H1 (cell line): Measurements from ENCODE around the gene TUT4. TPM values are rescaled to one million over a fixed set of nuclear protein-coding genes. Genes with fewer than 3 reads are reported as not detected.

Source experiments
- ASH2L ChIP-seq: fragments of 200-600, 300-600 bp; sonication (generic); IDR thresholded peaks from one replicate; pipeline ENCODE4 v1.7.1; 2017; ENCODE audit warnings: low read length
- BCL11A ChIP-seq, 2 experiments: IDR thresholded peaks; one replicate each; pipeline ENCODE4 v1.6.1; 2011; ENCODE audit warnings: low read depth in 2 of 2, low read length in 2 of 2, mild to moderate bottlenecking in 2 of 2
- BRCA1 ChIP-seq: IDR thresholded peaks from 2 replicates; pipeline ENCODE4 v1.6.1; 2012; ENCODE audit warnings: low read depth, low read length, improper control_type of control experiment
- CBX8 ChIP-seq: fragments of 300-800, 300-1000 bp; sonication (generic); IDR thresholded peaks from 2 replicates; pipeline ENCODE4 v1.7.1; 2016; ENCODE audit warnings: low read depth, low read length, borderline replicate concordance
- CHD1 ChIP-seq: IDR thresholded peaks from 2 replicates; pipeline ENCODE4 v1.6.1; 2012; ENCODE audit warnings: low read depth, low read length, improper control_type of control experiment
- CREB1 ChIP-seq: IDR thresholded peaks from 2 replicates; pipeline ENCODE4 v1.6.1; 2012; ENCODE audit warnings: inconsistent platforms
- CTBP2 ChIP-seq: IDR thresholded peaks from 2 replicates; pipeline ENCODE4 v1.7.0; 2011; ENCODE audit warnings: borderline replicate concordance, mild to moderate bottlenecking, moderate library complexity, mixed read lengths, low read length; ENCODE audit not compliant: insufficient read depth, insufficient read length
- E2F6 ChIP-seq: IDR thresholded peaks from 2 replicates; pipeline ENCODE4 v1.6.1; 2012; ENCODE audit warnings: inconsistent platforms
- EGR1 ChIP-seq: IDR thresholded peaks from 2 replicates; pipeline ENCODE4 v1.6.1; 2011; ENCODE audit warnings: low read depth, low read length, borderline replicate concordance
- EZH2 ChIP-seq: fragments of 200-600 bp; sonication (generic); IDR thresholded peaks from 2 replicates; pipeline ENCODE4 v1.7.1; 2012; ENCODE audit warnings: low read depth, mild to moderate bottlenecking, moderate library complexity, low read length, inconsistent platforms; ENCODE audit not compliant: severe bottlenecking
- FOSL1 ChIP-seq: IDR thresholded peaks from 2 replicates; pipeline ENCODE4 v1.6.1; 2011; ENCODE audit warnings: mild to moderate bottlenecking, low read depth, low read length, moderate library complexity; ENCODE audit not compliant: insufficient read depth
- GTF2F1 ChIP-seq: IDR thresholded peaks from 2 replicates; pipeline ENCODE4 v1.6.1; 2012; ENCODE audit warnings: low read depth, low read length, improper control_type of control experiment, borderline replicate concordance
- HDAC6 ChIP-seq: IDR thresholded peaks from one replicate; pipeline ENCODE4 v1.7.1; 2012; ENCODE audit warnings: low read depth, mild to moderate bottlenecking, inconsistent platforms, low read length, moderate library complexity
- JUND ChIP-seq: IDR thresholded peaks from 2 replicates; pipeline ENCODE4 v1.6.1; 2011; ENCODE audit warnings: mild to moderate bottlenecking, improper control_type of control experiment, low read length
- KDM4A ChIP-seq: IDR thresholded peaks from one replicate; pipeline ENCODE4 v1.7.1; 2012; ENCODE audit warnings: low read depth, mild to moderate bottlenecking, moderate library complexity, low read length, inconsistent platforms; ENCODE audit not compliant: severe bottlenecking
- MAX ChIP-seq: IDR thresholded peaks from 2 replicates; pipeline ENCODE4 v1.6.1; 2012; ENCODE audit warnings: inconsistent platforms
- POLR2A ChIP-seq, 2 experiments: IDR thresholded peaks; 1 replicate in 1 of 2; 2 replicates in 1 of 2; pipeline ENCODE4 v1.6.1; 2011; ENCODE audit warnings: low read depth in 2 of 2, low read length in 2 of 2, mild to moderate bottlenecking in 2 of 2; ENCODE audit errors: control extremely low read depth in 1 of 2
- RXRA ChIP-seq: IDR thresholded peaks from 2 replicates; pipeline ENCODE4 v1.6.1; 2011; ENCODE audit warnings: low read depth, mild to moderate bottlenecking, low read length, moderate library complexity; ENCODE audit not compliant: insufficient read depth
- SP2 ChIP-seq: IDR thresholded peaks from 2 replicates; pipeline ENCODE4 v1.6.1; 2012; ENCODE audit warnings: mild to moderate bottlenecking, low read length, inconsistent platforms
- SP4 ChIP-seq: IDR thresholded peaks from 2 replicates; pipeline ENCODE4 v1.6.1; 2012; ENCODE audit warnings: low read length, inconsistent platforms
- SUZ12 ChIP-seq: fragments of 200-600 bp; sonication (generic); IDR thresholded peaks from 2 replicates; pipeline ENCODE4 v1.6.1; 2012; ENCODE audit warnings: mild to moderate bottlenecking, inconsistent platforms, low read length, moderate library complexity, mixed read lengths
- TAF1 ChIP-seq: IDR thresholded peaks from 2 replicates; pipeline ENCODE4 v1.6.1; 2011; ENCODE audit warnings: mild to moderate bottlenecking, low read depth, low read length
- TAF7 ChIP-seq: optimal IDR thresholded peaks from 2 replicates; pipeline ENCODE3; 2011; ENCODE audit warnings: low read depth, mild to moderate bottlenecking, inconsistent platforms, low read length, moderate library complexity, borderline replicate concordance
- TEAD4 ChIP-seq: IDR thresholded peaks from 2 replicates; pipeline ENCODE4 v1.6.1; 2012; ENCODE audit warnings: low read depth, low read length, inconsistent platforms, mixed read lengths
- polyA plus RNA-seq, 7 experiments: library from polyadenylated mRNA; depleted of rRNA in 3 of 7; stranded (reverse) in 5 of 7; unstranded in 2 of 7; fragments of >200 nt in 5 of 7; fragments of 200-250 nt in 2 of 7; gene quantifications; 1 replicate in 5 of 7; 2 replicates in 1 of 7; 4 replicates in 1 of 7; pipeline versions ENCODE4 v1.2.1 to v1.2.3, GENCODE V29; 2011 to 2013; ENCODE audit warnings: missing spikeins in 2 of 7, mixed read lengths in 2 of 7
- total RNA-seq: library from RNA; stranded (reverse); fragmentation: NEBNext Ultra II Directional; extraction: Animal tissue kit (Norgen Biotek cat#: 25700); gene quantifications from 2 replicates; pipeline ENCODE4 v1.2.1, GENCODE V29; 2021

Gene TUT4
- total and polyA plus RNA-seq, 2 of the 8 experiments (the other 6 are each of a cell fraction or from before 2014, with no cell fraction given) = 54.5 to 63.3 TPM

GRCh38 chr1:52552505-52553361, at the start of gene TUT4 (continued):
- TF ChIP-seq FOSL1 = no peak
- TF ChIP-seq SP2 = no peak
- TF ChIP-seq MAX = peak; percentile 30
- TF ChIP-seq SUZ12 = no peak
- TF ChIP-seq TEAD4 = 0 out of 2 replicates have a peak, but pooled peaks have one; percentile 3
- no peak for TF ChIP-seq RXRA
- no peak for TF ChIP-seq EZH2
- TF ChIP-seq TAF1 = peak; percentile 62; the same call in 1 of the 2 replicates
- no peak for TF ChIP-seq GTF2F1
- 0 out of 2 replicates have a peak, but pooled peaks have one; percentile 3 for TF ChIP-seq JUND
- TF ChIP-seq POLR2A (IDR thresholded peaks at IDR 0.05; ENCODE audit: control extremely low read depth in 1 of 2, low read depth in 2 of 2, low read length in 2 of 2) = no peak; a peak in 1 of 3 replicates
- peak; percentile 44 for TF ChIP-seq CTBP2
- TF ChIP-seq BCL11A (IDR thresholded peaks at IDR 0.05; ENCODE audit: low read depth in 2 of 2, low read length in 2 of 2) = no peak
- no peak for TF ChIP-seq CHD1
- TF ChIP-seq CBX8 = no peak
- peak; percentile 38 for TF ChIP-seq ASH2L
- no peak for TF ChIP-seq HDAC6
- TF ChIP-seq SP4 = no peak
- TF ChIP-seq E2F6 = peak; percentile 47; the same call in 1 of the 2 replicates
- TF ChIP-seq KDM4A = peak; percentile 75
- 0 out of 2 replicates have a peak, but pooled peaks have one; percentile 6 for TF ChIP-seq CREB1
- no peak for TF ChIP-seq BRCA1
- TF ChIP-seq EGR1 = peak; percentile 35; the same call in 1 of the 2 replicates
- TF ChIP-seq TAF7 = peak; percentile 75
